ENCODE data around the gene TWIST2.

DNA sequence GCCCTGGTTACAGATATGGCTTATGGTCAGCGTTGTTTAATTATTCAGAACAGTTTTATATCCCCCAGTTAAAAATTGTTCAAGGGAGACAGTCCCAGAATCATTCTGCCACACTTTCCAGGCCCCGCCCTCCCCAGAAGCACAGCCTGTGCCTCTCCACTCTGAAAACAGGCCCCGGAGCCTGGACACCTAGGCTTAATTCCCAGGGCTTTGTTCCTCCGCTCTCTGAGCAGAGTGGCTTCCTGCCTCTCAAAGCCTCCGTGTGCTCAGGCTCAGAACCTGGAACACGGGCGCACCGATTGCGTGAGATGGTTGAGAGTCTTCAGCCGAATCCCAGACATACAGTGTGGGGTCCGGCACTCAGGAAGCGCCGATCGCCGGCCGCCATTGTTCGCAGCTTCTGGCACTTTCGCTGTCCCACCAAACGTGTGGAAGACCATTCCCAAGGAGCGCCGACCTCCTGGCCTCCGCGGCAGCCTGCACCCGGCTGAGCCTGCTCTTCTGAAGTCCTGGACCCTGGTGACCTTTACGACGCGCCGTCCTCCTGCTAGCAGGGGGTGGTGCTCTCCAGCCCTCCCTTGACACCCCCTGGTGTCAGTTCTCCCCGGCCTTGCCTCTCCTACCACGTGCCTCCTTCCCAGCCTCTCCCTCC lies 45.6 kb downstream of the TWIST2 start:
- no peak for TF ChIP-seq POLR2A (IDR thresholded peaks at IDR 0.05)
- TF ChIP-seq, protein P1, sequence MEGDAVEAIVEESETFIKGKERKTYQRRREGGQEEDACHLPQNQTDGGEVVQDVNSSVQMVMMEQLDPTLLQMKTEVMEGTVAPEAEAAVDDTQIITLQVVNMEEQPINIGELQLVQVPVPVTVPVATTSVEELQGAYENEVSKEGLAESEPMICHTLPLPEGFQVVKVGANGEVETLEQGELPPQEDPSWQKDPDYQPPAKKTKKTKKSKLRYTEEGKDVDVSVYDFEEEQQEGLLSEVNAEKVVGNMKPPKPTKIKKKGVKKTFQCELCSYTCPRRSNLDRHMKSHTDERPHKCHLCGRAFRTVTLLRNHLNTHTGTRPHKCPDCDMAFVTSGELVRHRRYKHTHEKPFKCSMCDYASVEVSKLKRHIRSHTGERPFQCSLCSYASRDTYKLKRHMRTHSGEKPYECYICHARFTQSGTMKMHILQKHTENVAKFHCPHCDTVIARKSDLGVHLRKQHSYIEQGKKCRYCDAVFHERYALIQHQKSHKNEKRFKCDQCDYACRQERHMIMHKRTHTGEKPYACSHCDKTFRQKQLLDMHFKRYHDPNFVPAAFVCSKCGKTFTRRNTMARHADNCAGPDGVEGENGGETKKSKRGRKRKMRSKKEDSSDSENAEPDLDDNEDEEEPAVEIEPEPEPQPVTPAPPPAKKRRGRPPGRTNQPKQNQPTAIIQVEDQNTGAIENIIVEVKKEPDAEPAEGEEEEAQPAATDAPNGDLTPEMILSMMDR (IDR thresholded peaks at IDR 0.05): no peak
